Vagina (tissue), 2 donors: ENCODE data around the gene PLAAT4. TPM values are rescaled to one million over a fixed set of nuclear protein-coding genes. Genes with fewer than 3 reads are reported as not detected.

Experiments
- DNase-seq, 2 donors: peaks; one replicate each; pipeline ENCODE4 v3.0.0-alpha.2; 2017; ENCODE audit errors: extremely low spot score in 2 of 2
- H3K27ac ChIP-seq: fragments of 200-600 bp; sonication (generic); one replicate; pipeline ENCODE4 v1.5.1; 2019
- H3K27me3 ChIP-seq: fragments of 200-600 bp; sonication (generic); one replicate; pipeline ENCODE4 v1.5.1; 2019
- H3K36me3 ChIP-seq, 2 donors: fragments of 200-600 bp; sonication (generic); one replicate each; pipeline ENCODE4 v1.5.1; 2017 to 2019
- H3K4me1 ChIP-seq: fragments of 200-600 bp; sonication (generic); one replicate; pipeline ENCODE4 v1.5.1; 2019
- H3K4me3 ChIP-seq, 2 donors: fragments of 200-600 bp; sonication (generic); 1 replicate in 1 of 2; 2 replicates in 1 of 2; pipeline ENCODE4 v1.5.1; 2016 to 2019
- H3K9me3 ChIP-seq: fragments of 200-600 bp; sonication (generic); one replicate; pipeline ENCODE4 v1.5.1; 2019
- POLR2A ChIP-seq, 2 donors: fragments of 450-650 bp; IDR thresholded peaks; one replicate each; pipeline ENCODE4 v1.6.1; 2017; ENCODE audit warnings: antibody characterized with exemption in 2 of 2, mild to moderate bottlenecking in 2 of 2, moderate library complexity in 2 of 2
- POLR2AphosphoS5 ChIP-seq, 2 donors: sonication (generic); formaldehyde crosslinking; IDR thresholded peaks; one replicate each; pipeline ENCODE4 v1.9.0; 2017; ENCODE audit warnings: antibody characterized with exemption in 2 of 2, mild to moderate bottlenecking in 2 of 2, low read depth in 1 of 2; ENCODE audit not compliant: insufficient read depth in 1 of 2
- intact Hi-C: fragments of 100-400 bp; cut with DNase I; formaldehyde crosslinking; loops from one replicate; pipeline ENCODE4 v1.15.1; 2023
- total RNA-seq: library from RNA; depleted of rRNA; stranded (reverse); fragments of >200 nt; gene quantifications from one replicate; pipeline ENCODE4 v1.2.3, GENCODE V29; 2016
- TF ChIP-seq, protein P1 (sequence below), 3 experiments: fragments of 450-650 bp in 2 of 3; fragments of 200-600 bp in 1 of 3; sonication (generic) in 1 of 3; IDR thresholded peaks; one replicate each; pipeline ENCODE4 v1.5.1; 2017 to 2019; ENCODE audit warnings: antibody characterized with exemption in 3 of 3, mild to moderate bottlenecking in 2 of 3, moderate library complexity in 2 of 3

Gene PLAAT4
- total RNA-seq, 1 donor from 2014 or later = 43.5 TPM

- no peak for DNase-seq
- TF ChIP-seq POLR2A (IDR thresholded peaks at IDR 0.05) (no peak), POLR2AphosphoS5 (IDR thresholded peaks at IDR 0.05; ENCODE audit: insufficient read depth in 1 of 2, low read depth in 1 of 2) (no peak)
- TF ChIP-seq, protein P1, sequence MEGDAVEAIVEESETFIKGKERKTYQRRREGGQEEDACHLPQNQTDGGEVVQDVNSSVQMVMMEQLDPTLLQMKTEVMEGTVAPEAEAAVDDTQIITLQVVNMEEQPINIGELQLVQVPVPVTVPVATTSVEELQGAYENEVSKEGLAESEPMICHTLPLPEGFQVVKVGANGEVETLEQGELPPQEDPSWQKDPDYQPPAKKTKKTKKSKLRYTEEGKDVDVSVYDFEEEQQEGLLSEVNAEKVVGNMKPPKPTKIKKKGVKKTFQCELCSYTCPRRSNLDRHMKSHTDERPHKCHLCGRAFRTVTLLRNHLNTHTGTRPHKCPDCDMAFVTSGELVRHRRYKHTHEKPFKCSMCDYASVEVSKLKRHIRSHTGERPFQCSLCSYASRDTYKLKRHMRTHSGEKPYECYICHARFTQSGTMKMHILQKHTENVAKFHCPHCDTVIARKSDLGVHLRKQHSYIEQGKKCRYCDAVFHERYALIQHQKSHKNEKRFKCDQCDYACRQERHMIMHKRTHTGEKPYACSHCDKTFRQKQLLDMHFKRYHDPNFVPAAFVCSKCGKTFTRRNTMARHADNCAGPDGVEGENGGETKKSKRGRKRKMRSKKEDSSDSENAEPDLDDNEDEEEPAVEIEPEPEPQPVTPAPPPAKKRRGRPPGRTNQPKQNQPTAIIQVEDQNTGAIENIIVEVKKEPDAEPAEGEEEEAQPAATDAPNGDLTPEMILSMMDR (IDR thresholded peaks at IDR 0.05) = no peak
- Histone ChIP-seq H3K36me3 (no peaks in the 10 kb centered on the region), H3K27ac (no peak overlapping the region), H3K4me1 (peaks cover 20% of the 10 kb centered on the region), H3K4me3 (no peak overlapping the region), H3K9me3 (no peaks in the 10 kb centered on the region), H3K27me3 (no peaks in the 10 kb centered on the region)
- intact Hi-C loops = no loop called here
These were observed 4.5 kb upstream of the PLAAT4 start for GRCh38 chr11:63532117-63532516.

DNA sequence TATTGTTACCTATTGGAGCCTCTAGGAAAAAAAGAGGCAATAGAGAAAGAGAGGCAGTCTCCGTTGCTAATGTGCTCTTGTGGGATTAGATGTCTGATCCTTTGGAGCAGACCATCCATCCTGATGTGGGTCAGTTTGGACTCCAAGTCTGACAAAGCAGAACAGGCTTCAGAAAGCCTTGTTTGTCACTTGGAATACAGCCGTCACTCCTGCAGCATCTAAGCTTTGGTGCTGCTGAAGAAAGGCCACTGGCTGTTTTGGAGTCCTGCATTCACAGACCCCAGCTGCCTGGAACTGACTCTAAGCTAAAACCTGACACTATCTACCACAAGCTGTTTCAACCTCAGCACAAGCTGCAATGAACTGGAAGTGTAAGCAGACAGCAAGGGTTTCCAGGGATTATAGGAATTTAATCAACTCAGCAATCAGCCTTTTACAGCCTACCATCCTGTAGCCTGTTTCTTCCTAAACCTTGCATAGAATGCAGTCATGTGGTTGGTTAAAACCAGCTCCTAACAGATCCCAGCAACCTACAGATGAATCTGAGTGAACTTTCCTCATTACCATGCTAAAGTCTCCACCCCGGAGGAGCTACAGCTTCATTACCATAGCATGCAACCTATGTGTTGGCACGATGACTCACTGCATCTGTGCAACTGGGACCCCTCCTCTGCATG is 3.7 kb upstream of the PLAAT4 start:
- Histone ChIP-seq H3K27me3 (no peaks in the 10 kb centered on the region), H3K4me3 (no peak overlapping the region), H3K4me1 (peaks cover 29% of the 10 kb centered on the region), H3K36me3 (no peaks in the 10 kb centered on the region), H3K9me3 (no peaks in the 10 kb centered on the region), H3K27ac (no peak overlapping the region)
- intact Hi-C loops = no loop called here
- no peak for DNase-seq
- TF ChIP-seq, protein P1 (IDR thresholded peaks at IDR 0.05) = no peak
- TF ChIP-seq POLR2AphosphoS5 (IDR thresholded peaks at IDR 0.05; ENCODE audit: insufficient read depth in 1 of 2, low read depth in 1 of 2) = no peak
- no peak for TF ChIP-seq POLR2A (IDR thresholded peaks at IDR 0.05)

- Histone ChIP-seq H3K36me3 (no peaks in the 10 kb centered on the region), H3K4me1 (peaks cover 39% of the 10 kb centered on the region), H3K27ac (no peak overlapping the region), H3K27me3 (no peaks in the 10 kb centered on the region), H3K4me3 (no peak overlapping the region), H3K9me3 (no peaks in the 10 kb centered on the region)
- TF ChIP-seq, protein P1 (IDR thresholded peaks at IDR 0.05) = no peak
- TF ChIP-seq POLR2AphosphoS5 (IDR thresholded peaks at IDR 0.05; ENCODE audit: insufficient read depth in 1 of 2, low read depth in 1 of 2) (no peak), POLR2A (IDR thresholded peaks at IDR 0.05) (no peak)
- intact Hi-C loops = no loop called here
- DNase-seq = no peak
These were observed 2.5 kb upstream of the PLAAT4 start for GRCh38 chr11:63534076-63534475.

GRCh38 chr11:63534895-63535461 is 1.6 kb upstream of the PLAAT4 start:
- DNase-seq = no peak
- intact Hi-C loops = no loop called here
- TF ChIP-seq POLR2A (IDR thresholded peaks at IDR 0.05) (no peak), POLR2AphosphoS5 (IDR thresholded peaks at IDR 0.05; ENCODE audit: insufficient read depth in 1 of 2, low read depth in 1 of 2) (no peak)
- TF ChIP-seq, protein P1 (IDR thresholded peaks at IDR 0.05) = no peak
- H3K36me3 ChIP-seq = no peaks in the 10 kb centered on the region
- H3K4me3 ChIP-seq = no peak overlapping the region
- H3K4me1 ChIP-seq = peaks cover 39% of the 10 kb centered on the region
- no peaks in the 10 kb centered on the region for H3K27me3 ChIP-seq
- H3K27ac ChIP-seq = no peak overlapping the region
- no peaks in the 10 kb centered on the region for H3K9me3 ChIP-seq

- Histone ChIP-seq H3K4me1 (peaks cover 39% of the 10 kb centered on the region), H3K27ac (peak overlapping the region; percentile 84), H3K36me3 (no peaks in the 10 kb centered on the region)
These were observed 874 bp upstream of the PLAAT4 start for GRCh38 chr11:63535734-63536133.

More at GRCh38 chr11:63535734-63536133, 874 bp upstream of the PLAAT4 start:
- TF ChIP-seq, protein P1 (IDR thresholded peaks at IDR 0.05) = no peak
- TF ChIP-seq POLR2A (IDR thresholded peaks at IDR 0.05) (no peak), POLR2AphosphoS5 (IDR thresholded peaks at IDR 0.05; ENCODE audit: insufficient read depth in 1 of 2, low read depth in 1 of 2) (no peak)
- intact Hi-C loops = no loop called here
- Histone ChIP-seq H3K9me3 (no peaks in the 10 kb centered on the region), H3K4me3 (no peak overlapping the region), H3K27me3 (no peaks in the 10 kb centered on the region)
- no peak for DNase-seq
